Aorta (tissue), 5 donors: ENCODE measurements around the gene EXOC3L4. TPM values are rescaled to one million over a fixed set of nuclear protein-coding genes. Genes with fewer than 3 reads are reported as not detected.

ENCODE experiments used
- ATAC-seq: fragments of 200-7000 bp; cut with Tn5 transposase; one replicate; pipeline ENCODE4 v1.9.1; 2022; ENCODE audit warnings: moderate library complexity; ENCODE audit not compliant: low FRiP score
- DNase-seq, 2 donors: peaks; one replicate each; pipeline ENCODE4 v3.0.0-alpha.2; 2020
- H3K27ac ChIP-seq, 2 donors: one replicate each; pipeline ENCODE4 v1.5.1; 2013; ENCODE audit warnings: low read length in 2 of 2, mild to moderate bottlenecking in 2 of 2, moderate library complexity in 2 of 2, control low read depth in 1 of 2, inconsistent platforms in 1 of 2, low read depth in 1 of 2
- H3K27me3 ChIP-seq, 2 donors: one replicate each; pipeline ENCODE4 v1.6.1; 2013; ENCODE audit warnings: control low read depth in 1 of 2, low read length in 1 of 2, mild to moderate bottlenecking in 1 of 2, moderate library complexity in 1 of 2; ENCODE audit not compliant: insufficient read depth in 2 of 2, control insufficient read depth in 1 of 2
- H3K36me3 ChIP-seq, 2 donors: one replicate each; pipeline ENCODE4 v1.6.1; 2013; ENCODE audit warnings: control low read depth in 1 of 2, low read length in 1 of 2, mild to moderate bottlenecking in 1 of 2; ENCODE audit not compliant: insufficient read depth in 2 of 2, control insufficient read depth in 1 of 2
- H3K4me1 ChIP-seq, 2 donors: one replicate each; pipeline ENCODE4 v1.6.1; 2013; ENCODE audit warnings: low read length in 2 of 2, control low read depth in 1 of 2, mild to moderate bottlenecking in 1 of 2, moderate library complexity in 1 of 2; ENCODE audit not compliant: insufficient read depth in 2 of 2, control insufficient read depth in 1 of 2
- H3K4me3 ChIP-seq, 2 donors: one replicate each; pipeline ENCODE4 v1.5.1; 2013; ENCODE audit warnings: low read length in 2 of 2, control low read depth in 1 of 2, mild to moderate bottlenecking in 1 of 2
- H3K9me3 ChIP-seq: one replicate; pipeline ENCODE4 v1.6.1; 2013; ENCODE audit warnings: mild to moderate bottlenecking, low read length; ENCODE audit not compliant: control insufficient read depth
- WGBS, 2 donors: extraction: QIAGEN DNeasy Blood & Tissue Kit; methylation state at CpG; one replicate each; pipeline ENCODE4 v1.1.7; 2013; 5-methylcytosine and 5-hydroxymethylcytosine counted together
- intact Hi-C, 2 donors: fragments of 100-400 bp; cut with DNase I; formaldehyde crosslinking; loops; one replicate each; pipeline versions ENCODE4 v1.14.2 to v1.15.0; 2022
- polyA plus RNA-seq, 2 donors: library from polyadenylated mRNA; stranded (reverse); fragments of 200-250 nt; gene quantifications; one replicate each; pipeline ENCODE4 v1.2.3, GENCODE V29; 2013
- total RNA-seq, 2 donors: library from RNA; stranded (reverse); fragmentation: NEBNext Ultra II Directional; extraction: Animal tissue kit (Norgen Biotek cat#: 25700); gene quantifications; one replicate each; pipeline ENCODE4 v1.2.1, GENCODE V29; 2021
- donor health status: healthy with polysubstance abuse.
- donor health status: Bipolar disorder and iron deficiency.
- donor health status: DM: no; HTN: no; CAD: no.
- donor health status: DM: no; HTN: no; CAD: no.
- donor health status: DM: yes; HTN: yes; CAD: no.

Gene EXOC3L4
- total and polyA plus RNA-seq, 4 donors = 0.68 to 7.4 (median 4.8) TPM; not detected in 1

- no peak for ATAC-seq
- no peak for DNase-seq
- no peak overlapping the region for H3K27ac ChIP-seq
- H3K27me3 ChIP-seq = no peaks in the 10 kb centered on the region
- WGBS, 2 donors = 91 to 97% methylated on average over 11 of the region's 11 CpGs
- no peak overlapping the region for H3K4me3 ChIP-seq
- H3K36me3 ChIP-seq = no peaks in the 10 kb centered on the region
- no peaks in the 10 kb centered on the region for H3K9me3 ChIP-seq
- H3K4me1 ChIP-seq = no peaks in the 10 kb centered on the region
- intact Hi-C loops = no loop called here
These were observed 6.9 kb downstream of the EXOC3L4 start for GRCh38 chr14:103101257-103101962.

GRCh38 chr14:103101963-103102688 lies 7.6 kb downstream of the EXOC3L4 start:
- 17 to 21% methylated on average over 76 to 85 of the region's 85 CpGs for WGBS, 2 donors
- ATAC-seq (no peak), DNase-seq (no peak)
- no peaks in the 10 kb centered on the region for H3K27me3 ChIP-seq
- no peak overlapping the region for H3K27ac ChIP-seq
- H3K36me3 ChIP-seq = no peaks in the 10 kb centered on the region
- H3K9me3 ChIP-seq = no peaks in the 10 kb centered on the region
- intact Hi-C loops = no loop called here
- H3K4me1 ChIP-seq = no peaks in the 10 kb centered on the region
- no peak overlapping the region for H3K4me3 ChIP-seq

DNA sequence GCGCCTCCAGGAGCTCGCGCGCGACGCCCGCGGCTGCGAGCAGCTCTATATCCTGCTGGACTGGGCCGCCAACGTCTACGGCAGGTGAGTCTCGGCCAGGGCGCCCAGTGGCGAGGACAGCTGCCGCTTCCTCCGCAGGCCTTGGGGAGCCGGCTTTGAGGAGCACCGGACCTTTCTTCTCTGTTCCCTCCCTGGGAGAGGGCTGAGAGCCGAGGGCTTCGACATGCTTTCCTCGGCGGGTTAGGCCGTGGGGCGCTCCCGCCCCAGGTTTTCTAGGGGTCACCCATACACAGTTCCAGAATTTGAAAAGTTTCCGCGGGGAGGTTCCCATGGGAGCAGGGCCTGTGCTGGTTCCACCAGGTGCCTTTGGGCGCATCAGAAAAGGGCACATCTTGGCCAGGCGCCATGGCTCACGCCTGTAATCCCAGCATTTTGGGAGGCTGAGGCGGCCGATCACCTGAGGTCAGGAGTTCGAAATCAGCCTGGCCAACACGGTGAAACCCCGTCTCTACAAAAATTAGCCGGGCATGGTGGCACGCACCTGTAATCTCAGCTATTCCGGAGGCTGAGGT lies 8.2 kb downstream of the EXOC3L4 start:
- Histone ChIP-seq H3K36me3 (no peaks in the 10 kb centered on the region), H3K27ac (no peak overlapping the region), H3K4me1 (no peaks in the 10 kb centered on the region), H3K27me3 (no peaks in the 10 kb centered on the region), H3K4me3 (no peak overlapping the region), H3K9me3 (no peaks in the 10 kb centered on the region)
- DNase-seq (no peak), ATAC-seq (no peak)
- intact Hi-C loops = no loop called here
- WGBS, 2 donors = 27 to 33% methylated on average over 39 of the region's 39 CpGs

DNA sequence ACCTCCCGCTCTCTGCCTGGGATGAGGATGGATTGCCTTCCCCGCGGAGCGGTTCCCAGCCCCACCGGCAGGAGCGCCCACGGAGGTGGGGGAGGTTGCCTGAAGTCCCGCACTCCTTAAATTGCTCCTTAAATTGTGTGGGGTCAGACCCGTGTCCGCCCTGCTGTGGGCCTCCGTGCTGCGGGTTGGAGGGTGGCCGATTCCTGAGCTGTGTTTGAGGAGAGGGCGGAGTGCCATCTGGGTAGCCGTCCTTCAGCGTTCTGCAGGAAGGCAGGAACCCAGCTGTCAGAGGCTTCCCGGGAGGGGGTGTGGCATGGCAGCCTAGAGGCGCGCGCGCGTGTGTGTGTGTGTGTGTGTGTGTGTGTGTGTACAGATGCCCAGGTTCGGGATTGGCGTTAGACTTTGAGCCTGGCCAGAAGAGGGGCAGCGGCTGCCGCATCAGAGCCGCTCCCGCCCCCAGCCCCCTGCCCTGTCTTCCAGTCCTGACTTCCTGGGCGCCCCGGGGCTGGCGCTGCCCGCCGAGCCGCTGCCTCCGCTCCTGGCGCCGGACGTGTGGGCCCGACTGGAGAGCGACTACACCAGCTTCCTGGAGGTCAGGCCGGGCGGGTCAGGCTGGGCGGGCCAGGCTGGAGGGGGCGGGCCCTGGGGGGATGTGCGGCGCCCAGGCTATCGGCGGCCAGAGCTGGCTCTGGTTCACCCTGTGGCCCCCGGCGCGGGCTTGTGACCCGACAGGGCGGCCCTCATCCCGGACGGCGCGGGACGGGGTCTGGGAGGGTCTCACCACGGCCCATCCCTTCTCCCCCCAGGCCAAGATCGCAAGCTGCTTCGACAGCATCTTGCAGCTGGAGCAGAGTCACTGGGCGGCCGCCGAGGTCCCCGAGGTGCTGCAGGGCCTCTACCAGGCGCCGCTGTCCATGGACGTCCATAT lies 9.2 kb downstream of the EXOC3L4 start:
- Histone ChIP-seq H3K36me3 (no peaks in the 10 kb centered on the region), H3K4me1 (no peaks in the 10 kb centered on the region), H3K27me3 (no peaks in the 10 kb centered on the region), H3K9me3 (no peaks in the 10 kb centered on the region), H3K27ac (no peak overlapping the region), H3K4me3 (no peak overlapping the region)
- ATAC-seq (peak; percentile 23), DNase-seq (peak in 1 of 2 donors; percentile 75)
- WGBS, 2 donors = 2 to 6% methylated on average over 62 to 68 of the region's 68 CpGs
- intact Hi-C loops = no loop called here

DNA sequence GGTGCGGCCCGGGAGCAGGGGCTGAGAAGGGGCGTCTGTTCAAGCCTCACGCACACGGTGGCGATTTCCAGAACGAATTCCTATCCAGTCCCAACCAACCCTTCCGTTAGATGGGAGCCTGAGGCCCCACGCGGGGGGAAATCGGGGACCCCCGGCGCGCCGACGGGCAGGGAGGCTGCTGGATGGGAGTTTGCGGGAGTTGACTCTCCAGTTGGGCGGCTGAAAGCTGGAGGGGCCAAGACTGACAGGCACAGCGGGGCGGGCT lies 9.8 kb downstream of the EXOC3L4 start:
- H3K36me3 ChIP-seq = no peaks in the 10 kb centered on the region
- 8 to 9% methylated on average over 18 to 20 of the region's 20 CpGs for WGBS, 2 donors
- no peaks in the 10 kb centered on the region for H3K9me3 ChIP-seq
- H3K27ac ChIP-seq = no peak overlapping the region
- no peak for ATAC-seq
- intact Hi-C loops = no loop called here
- H3K4me1 ChIP-seq = no peaks in the 10 kb centered on the region
- H3K27me3 ChIP-seq = no peaks in the 10 kb centered on the region
- DNase-seq = no peak
- no peak overlapping the region for H3K4me3 ChIP-seq

GRCh38 chr14:103104654-103105452 lies 10.3 kb downstream of the EXOC3L4 start:
- Histone ChIP-seq H3K27ac (no peak overlapping the region), H3K4me3 (no peak overlapping the region), H3K9me3 (no peaks in the 10 kb centered on the region), H3K4me1 (no peaks in the 10 kb centered on the region), H3K27me3 (no peaks in the 10 kb centered on the region), H3K36me3 (no peaks in the 10 kb centered on the region)
- WGBS, 2 donors = 5 to 6% methylated on average over 56 to 59 of the region's 59 CpGs
- ATAC-seq = peak; percentile 86
- intact Hi-C loops = loop anchor here (1.0 to 5.0 kb wide), 3 partner anchors 82 to 188 kb away; no protein-coding TSS in a partner anchor
- DNase-seq = peak; percentile 77 to 90

DNA sequence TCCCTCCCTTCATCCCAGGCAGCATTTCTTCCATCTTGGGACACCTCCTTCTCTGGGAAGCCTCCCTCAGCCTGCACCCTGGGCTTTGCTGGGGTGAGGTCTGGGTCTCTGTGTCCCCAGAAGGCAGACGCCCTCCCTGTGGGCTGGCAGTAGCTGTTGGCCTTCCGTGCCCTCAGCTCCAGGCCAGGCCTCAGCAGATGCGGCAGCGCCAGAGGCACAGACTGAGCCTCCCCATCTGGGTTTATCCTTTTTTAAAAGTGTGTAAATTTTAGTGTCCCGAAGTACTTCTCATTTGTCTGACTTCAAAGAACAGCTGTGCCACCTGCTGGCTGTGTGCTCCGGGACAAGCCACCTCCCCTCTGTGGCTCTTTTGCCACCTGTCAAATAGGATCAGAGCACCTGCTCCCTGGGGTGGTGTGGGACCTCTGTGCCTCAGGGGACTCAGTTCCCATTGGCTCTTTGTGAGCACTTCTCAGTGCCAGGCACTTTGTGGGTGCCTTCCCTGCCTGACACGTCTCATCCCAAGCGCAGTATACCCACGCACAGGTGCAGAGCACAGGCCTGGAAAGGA lies 11.1 kb downstream of the EXOC3L4 start:
- Histone ChIP-seq H3K4me1 (no peaks in the 10 kb centered on the region), H3K27ac (no peak overlapping the region), H3K4me3 (no peak overlapping the region), H3K27me3 (no peaks in the 10 kb centered on the region), H3K36me3 (no peaks in the 10 kb centered on the region), H3K9me3 (no peaks in the 10 kb centered on the region)
- DNase-seq = no peak
- 73 to 78% methylated on average over 9 of the region's 9 CpGs for WGBS, 2 donors
- ATAC-seq = no peak
- intact Hi-C loops = loop anchor here (1.0 to 5.0 kb wide), 3 partner anchors 82 to 188 kb away; no protein-coding TSS in a partner anchor
